ENCODE data around the gene PIK3R6.

Gene PIK3R6

GRCh38 chr17:8887834-8888703, 20.6 kb upstream of the PIK3R6 start:
- TF ChIP-seq GATA2 (IDR thresholded peaks at IDR 0.05; ENCODE audit: low read depth, low read length) (no peak), GATA3 (IDR thresholded peaks at IDR 0.05; ENCODE audit: low read depth, low read length) (no peak)

GRCh38 chr17:8887301-8887700, 19.8 kb upstream of the PIK3R6 start:
- TF ChIP-seq GATA3 (IDR thresholded peaks at IDR 0.05; ENCODE audit: low read depth, low read length), result no peak

GRCh38 chr17:8885967-8886684, 18.7 kb upstream of the PIK3R6 start:
- TF ChIP-seq GATA3 (IDR thresholded peaks at IDR 0.05; ENCODE audit: low read depth, low read length) (no peak), GATA2 (IDR thresholded peaks at IDR 0.05; ENCODE audit: low read depth, low read length) (no peak)

DNA sequence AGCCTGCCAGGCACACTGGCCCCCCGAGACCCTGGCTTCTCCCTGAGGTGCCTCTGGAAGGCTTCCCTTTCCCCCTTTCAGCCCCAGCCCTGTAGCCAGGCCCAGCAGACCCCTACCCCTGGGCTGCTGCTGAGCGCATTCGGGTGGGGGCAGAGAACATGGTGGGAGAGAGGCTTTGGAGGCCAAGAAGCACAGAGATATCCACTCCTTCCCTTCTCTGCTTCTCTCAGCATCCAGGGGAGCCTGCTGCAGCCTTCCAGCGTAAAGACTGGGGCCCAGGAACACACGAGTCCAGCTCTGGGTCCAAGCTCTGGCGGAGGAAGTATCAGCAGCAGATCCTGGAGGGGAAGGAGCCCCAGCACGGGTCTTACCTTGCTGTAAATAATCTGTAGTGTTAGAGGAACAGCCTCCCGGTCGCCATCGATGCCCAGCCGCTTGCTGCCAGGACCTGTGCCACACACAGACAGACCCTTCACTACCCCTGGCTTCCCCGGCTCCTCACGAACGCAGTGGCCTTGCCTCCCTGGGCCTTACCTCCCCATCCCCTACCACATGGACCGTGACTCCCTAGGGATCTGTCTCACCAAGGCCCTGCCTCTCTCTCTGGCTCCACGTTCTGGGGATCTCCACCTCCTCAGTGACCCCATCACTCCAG, 17.0 kb upstream of the PIK3R6 start:
- TF ChIP-seq GATA2 (IDR thresholded peaks at IDR 0.05; ENCODE audit: low read depth, low read length) (no peak), GATA3 (IDR thresholded peaks at IDR 0.05; ENCODE audit: low read depth, low read length) (no peak)

DNA sequence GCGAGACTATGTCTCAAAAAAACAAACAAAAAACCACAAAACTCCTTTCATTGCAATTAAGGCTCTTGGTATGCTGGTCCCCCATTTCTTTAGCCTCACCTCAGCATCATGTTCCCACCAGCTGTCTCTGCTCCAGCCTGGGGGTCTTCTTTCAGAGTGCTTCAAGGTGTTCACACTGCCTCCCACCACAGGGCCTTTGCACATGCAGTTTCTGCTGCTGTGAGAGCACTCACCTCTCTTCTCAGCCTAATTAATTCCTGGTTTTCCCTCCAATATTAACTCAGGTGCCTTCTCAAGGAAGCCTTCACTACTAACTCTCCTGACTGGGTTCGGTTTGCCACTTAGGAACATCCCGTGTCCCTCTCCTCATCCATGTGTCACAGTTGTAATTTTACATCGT, 15.9 kb upstream of the PIK3R6 start:
- TF ChIP-seq GATA3 (IDR thresholded peaks at IDR 0.05; ENCODE audit: low read depth, low read length), result no peak
- TF ChIP-seq GATA2 (IDR thresholded peaks at IDR 0.05; ENCODE audit: low read depth, low read length), result no peak

DNA sequence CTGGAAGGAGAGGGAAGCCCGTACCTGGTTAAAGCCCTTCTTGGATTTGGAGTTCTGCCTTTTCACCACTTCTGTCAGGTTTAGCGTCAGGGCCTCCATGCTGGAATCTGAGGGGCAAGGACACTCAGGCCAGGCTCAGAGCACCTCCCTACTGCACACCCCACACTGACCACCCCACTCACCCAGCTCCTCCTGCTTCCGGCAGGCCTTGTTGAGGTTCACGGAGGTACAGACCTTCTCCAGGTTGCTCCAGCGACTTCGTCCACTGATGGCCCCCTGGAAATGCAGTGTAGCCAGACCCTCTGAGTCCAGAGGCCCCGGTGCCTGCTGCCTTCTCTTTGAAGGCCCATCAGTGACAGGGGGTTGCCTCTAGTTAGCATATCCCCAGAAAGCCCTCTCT, 14.1 kb upstream of the PIK3R6 start:
- TF ChIP-seq GATA3 (IDR thresholded peaks at IDR 0.05; ENCODE audit: low read depth, low read length), result no peak
- TF ChIP-seq GATA2 (IDR thresholded peaks at IDR 0.05; ENCODE audit: low read depth, low read length), result no peak

- TF ChIP-seq GATA2 (IDR thresholded peaks at IDR 0.05; ENCODE audit: low read depth, low read length) (no peak), GATA3 (IDR thresholded peaks at IDR 0.05; ENCODE audit: low read depth, low read length) (no peak)
These were observed 13.0 kb upstream of the PIK3R6 start for GRCh38 chr17:8880466-8880865.

DNA sequence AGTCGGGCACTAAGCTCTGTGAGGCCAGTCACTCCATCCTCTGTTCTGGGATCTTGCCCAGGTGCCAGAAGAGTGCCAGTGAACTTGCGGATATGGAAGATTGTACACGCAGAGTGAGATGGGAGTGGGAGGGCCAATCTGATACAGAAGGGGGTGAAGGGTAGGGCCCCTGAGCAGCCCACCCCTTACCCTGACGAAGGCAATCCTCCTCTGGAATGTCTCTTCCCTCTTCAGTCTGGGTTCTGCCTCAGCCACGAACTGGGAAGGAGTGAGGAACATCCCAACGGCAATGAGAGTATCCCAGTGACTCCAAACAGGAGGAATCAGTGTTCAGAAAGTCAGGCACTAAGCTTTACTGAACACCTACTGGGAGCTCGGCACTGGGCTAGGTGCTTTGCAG, 11.9 kb upstream of the PIK3R6 start:
- TF ChIP-seq GATA3 (IDR thresholded peaks at IDR 0.05; ENCODE audit: low read depth, low read length) (no peak), GATA2 (IDR thresholded peaks at IDR 0.05; ENCODE audit: low read depth, low read length) (no peak)

GRCh38 chr17:8877984-8878383, 10.5 kb upstream of the PIK3R6 start:
- no peak for TF ChIP-seq GATA3 (IDR thresholded peaks at IDR 0.05; ENCODE audit: low read depth, low read length)
- no peak for TF ChIP-seq GATA2 (IDR thresholded peaks at IDR 0.05; ENCODE audit: low read depth, low read length)

GRCh38 chr17:8875957-8876356, 8.5 kb upstream of the PIK3R6 start:
- TF ChIP-seq GATA2 (IDR thresholded peaks at IDR 0.05; ENCODE audit: low read depth, low read length) (no peak), GATA3 (IDR thresholded peaks at IDR 0.05; ENCODE audit: low read depth, low read length) (no peak)

- TF ChIP-seq GATA2 (IDR thresholded peaks at IDR 0.05; ENCODE audit: low read depth, low read length) (no peak), GATA3 (IDR thresholded peaks at IDR 0.05; ENCODE audit: low read depth, low read length) (no peak)
These were observed 8.0 kb upstream of the PIK3R6 start for GRCh38 chr17:8875436-8875835.

- TF ChIP-seq GATA2 (IDR thresholded peaks at IDR 0.05; ENCODE audit: low read depth, low read length), result no peak
- no peak for TF ChIP-seq GATA3 (IDR thresholded peaks at IDR 0.05; ENCODE audit: low read depth, low read length)
These were observed 6.6 kb upstream of the PIK3R6 start for GRCh38 chr17:8873801-8874715.

GRCh38 chr17:8872705-8873435, 5.4 kb upstream of the PIK3R6 start:
- TF ChIP-seq GATA2 (IDR thresholded peaks at IDR 0.05; ENCODE audit: low read depth, low read length), result no peak
- TF ChIP-seq GATA3 (IDR thresholded peaks at IDR 0.05; ENCODE audit: low read depth, low read length), result no peak

Data from SH-SY5Y (cell line).